ENCODE results near the gene SLC8A2. TPM values are rescaled to one million over a fixed set of nuclear protein-coding genes. Genes with fewer than 3 reads are reported as not detected.

Gene SLC8A2
- polyA plus RNA-seq, 1 donor from 2014 or later, result 14.1 TPM

DNA sequence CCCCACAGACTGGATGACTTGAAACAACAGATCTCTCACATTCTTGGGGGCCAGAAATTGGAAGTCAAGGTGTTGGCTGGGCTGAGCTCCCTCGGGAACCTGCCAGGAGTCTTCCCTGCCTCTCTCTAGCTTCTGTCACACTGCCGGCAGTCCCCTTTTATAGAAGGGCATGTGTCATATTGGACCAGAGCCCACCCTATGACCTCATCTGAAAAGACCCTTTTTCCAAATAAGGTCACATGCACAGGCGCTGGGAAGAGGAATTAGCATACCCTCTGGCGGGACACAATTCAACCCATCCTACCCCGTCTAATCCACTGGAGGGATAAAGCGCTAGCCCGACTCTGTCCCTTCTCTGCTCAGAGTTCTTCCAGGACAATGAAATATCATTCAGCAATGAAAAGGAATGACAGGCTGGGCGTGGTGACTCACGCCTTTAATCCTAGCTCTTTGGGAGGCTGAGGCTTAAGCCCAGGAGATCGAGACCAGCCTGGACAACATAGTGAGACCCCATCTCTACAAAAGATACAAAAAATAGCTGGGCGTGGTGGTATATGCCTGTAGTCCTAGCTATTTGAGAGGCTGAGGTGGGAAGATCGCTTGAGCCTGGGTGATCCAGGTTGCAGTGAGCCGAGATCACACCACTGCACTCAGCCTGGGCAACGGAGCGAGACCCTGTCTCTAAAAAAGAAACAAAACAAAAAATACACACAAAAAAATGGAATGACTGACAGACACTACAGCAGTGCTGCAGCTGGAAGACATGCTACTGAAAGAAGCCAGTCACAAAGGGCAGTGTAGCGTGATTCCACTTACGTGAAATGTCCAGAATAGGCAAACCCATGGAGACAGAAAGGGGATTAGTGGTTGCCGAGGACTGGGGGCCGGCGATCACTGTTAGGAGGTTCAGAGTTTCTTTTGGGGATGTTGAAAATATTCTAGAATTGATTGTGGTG, 80.9 kb downstream of the SLC8A2 start:
- TF ChIP-seq, protein P1, sequence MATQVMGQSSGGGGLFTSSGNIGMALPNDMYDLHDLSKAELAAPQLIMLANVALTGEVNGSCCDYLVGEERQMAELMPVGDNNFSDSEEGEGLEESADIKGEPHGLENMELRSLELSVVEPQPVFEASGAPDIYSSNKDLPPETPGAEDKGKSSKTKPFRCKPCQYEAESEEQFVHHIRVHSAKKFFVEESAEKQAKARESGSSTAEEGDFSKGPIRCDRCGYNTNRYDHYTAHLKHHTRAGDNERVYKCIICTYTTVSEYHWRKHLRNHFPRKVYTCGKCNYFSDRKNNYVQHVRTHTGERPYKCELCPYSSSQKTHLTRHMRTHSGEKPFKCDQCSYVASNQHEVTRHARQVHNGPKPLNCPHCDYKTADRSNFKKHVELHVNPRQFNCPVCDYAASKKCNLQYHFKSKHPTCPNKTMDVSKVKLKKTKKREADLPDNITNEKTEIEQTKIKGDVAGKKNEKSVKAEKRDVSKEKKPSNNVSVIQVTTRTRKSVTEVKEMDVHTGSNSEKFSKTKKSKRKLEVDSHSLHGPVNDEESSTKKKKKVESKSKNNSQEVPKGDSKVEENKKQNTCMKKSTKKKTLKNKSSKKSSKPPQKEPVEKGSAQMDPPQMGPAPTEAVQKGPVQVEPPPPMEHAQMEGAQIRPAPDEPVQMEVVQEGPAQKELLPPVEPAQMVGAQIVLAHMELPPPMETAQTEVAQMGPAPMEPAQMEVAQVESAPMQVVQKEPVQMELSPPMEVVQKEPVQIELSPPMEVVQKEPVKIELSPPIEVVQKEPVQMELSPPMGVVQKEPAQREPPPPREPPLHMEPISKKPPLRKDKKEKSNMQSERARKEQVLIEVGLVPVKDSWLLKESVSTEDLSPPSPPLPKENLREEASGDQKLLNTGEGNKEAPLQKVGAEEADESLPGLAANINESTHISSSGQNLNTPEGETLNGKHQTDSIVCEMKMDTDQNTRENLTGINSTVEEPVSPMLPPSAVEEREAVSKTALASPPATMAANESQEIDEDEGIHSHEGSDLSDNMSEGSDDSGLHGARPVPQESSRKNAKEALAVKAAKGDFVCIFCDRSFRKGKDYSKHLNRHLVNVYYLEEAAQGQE (IDR thresholded peaks at IDR 0.05; ENCODE audit: borderline replicate concordance), result no peak
- no peak for TF ChIP-seq SMC3 (conservative IDR thresholded peaks at IDR 0.05; ENCODE audit: poor library complexity)
- no peak for TF ChIP-seq EZH2 (IDR thresholded peaks at IDR 0.05; ENCODE audit: borderline replicate concordance, insufficient read depth, low read length, poor library complexity, severe bottlenecking)
- TF ChIP-seq POLR2AphosphoS5 (IDR thresholded peaks at IDR 0.05), result no peak
- no peak for TF ChIP-seq EP300 (conservative IDR thresholded peaks at IDR 0.05; ENCODE audit: poor library complexity, severe bottlenecking)
- TF ChIP-seq TAF1 (IDR thresholded peaks at IDR 0.05; ENCODE audit: low read depth), result no peak
- no peak for TF ChIP-seq RAD21 (conservative IDR thresholded peaks at IDR 0.05)
- TF ChIP-seq CTCF (IDR thresholded peaks at IDR 0.05; ENCODE audit: poor library complexity, severe bottlenecking), result no peak
- TF ChIP-seq MXI1 (conservative IDR thresholded peaks at IDR 0.05; ENCODE audit: poor library complexity, severe bottlenecking), result no peak
- H4K20me1 ChIP-seq (ENCODE audit: insufficient read depth), result no peaks in the 10 kb centered on the region
- H3K79me2 ChIP-seq (replicated peaks; ENCODE audit: insufficient read depth, low read length), result no peaks in the 10 kb centered on the region
- no peak overlapping the region for H3K4me2 ChIP-seq (ENCODE audit: low read length)
- no peak overlapping the region for H3K4me3 ChIP-seq (ENCODE audit: low read length)
- no peak overlapping the region for H3K27ac ChIP-seq (ENCODE audit: low read length)
- H3K36me3 ChIP-seq (ENCODE audit: insufficient read depth, low read length), result no peaks in the 10 kb centered on the region
- H3K27me3 ChIP-seq (ENCODE audit: insufficient read depth, low read depth, low read length), result no peaks in the 10 kb centered on the region
- H3K9me3 ChIP-seq (ENCODE audit: low read length), result no peaks in the 10 kb centered on the region
- H3K9ac ChIP-seq (ENCODE audit: low read length), result no peak overlapping the region
- H2AFZ ChIP-seq (ENCODE audit: low read depth, low read length), result no peak overlapping the region
- no peaks in the 10 kb centered on the region for H3K9me2 ChIP-seq (ENCODE audit: insufficient read depth, low read length)
- no peaks in the 10 kb centered on the region for H3F3A ChIP-seq (ENCODE audit: insufficient read depth, low read length, poor library complexity, severe bottlenecking)

DNA sequence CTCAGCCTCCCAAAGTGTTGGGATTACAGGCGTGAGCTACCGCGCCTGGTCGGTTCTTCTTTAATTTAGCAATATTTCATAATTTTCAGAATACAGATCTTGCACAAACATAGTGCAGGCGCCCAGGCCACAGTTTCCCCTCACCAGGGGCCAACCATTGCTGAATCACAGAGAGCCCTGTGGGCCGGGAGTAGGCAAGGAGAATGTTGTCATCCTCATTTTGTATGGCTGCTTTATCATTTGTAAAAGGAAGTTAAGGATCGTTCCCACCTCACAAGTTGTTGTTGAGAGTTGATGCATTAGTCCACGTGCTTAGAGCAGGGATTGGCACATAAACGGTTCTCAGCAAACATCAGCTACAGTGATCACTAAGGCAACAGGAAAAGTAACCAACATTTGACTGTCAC, 82.5 kb downstream of the SLC8A2 start:
- Histone ChIP-seq H3K27ac (ENCODE audit: low read length) (no peak overlapping the region), H3K4me3 (ENCODE audit: low read length) (no peak overlapping the region), H4K20me1 (ENCODE audit: insufficient read depth) (no peaks in the 10 kb centered on the region), H3K79me2 (replicated peaks; ENCODE audit: insufficient read depth, low read length) (no peaks in the 10 kb centered on the region), H3F3A (ENCODE audit: insufficient read depth, low read length, poor library complexity, severe bottlenecking) (no peaks in the 10 kb centered on the region), H3K9me3 (ENCODE audit: low read length) (no peaks in the 10 kb centered on the region), H2AFZ (ENCODE audit: low read depth, low read length) (no peak overlapping the region), H3K4me2 (ENCODE audit: low read length) (no peak overlapping the region), H3K36me3 (ENCODE audit: insufficient read depth, low read length) (no peaks in the 10 kb centered on the region), H3K9ac (ENCODE audit: low read length) (no peak overlapping the region), H3K27me3 (ENCODE audit: insufficient read depth, low read depth, low read length) (no peaks in the 10 kb centered on the region), H3K9me2 (ENCODE audit: insufficient read depth, low read length) (no peaks in the 10 kb centered on the region)
- TF ChIP-seq EZH2 (IDR thresholded peaks at IDR 0.05; ENCODE audit: borderline replicate concordance, insufficient read depth, low read length, poor library complexity, severe bottlenecking) (no peak), POLR2AphosphoS5 (IDR thresholded peaks at IDR 0.05) (no peak), EP300 (conservative IDR thresholded peaks at IDR 0.05; ENCODE audit: poor library complexity, severe bottlenecking) (no peak), MXI1 (conservative IDR thresholded peaks at IDR 0.05; ENCODE audit: poor library complexity, severe bottlenecking) (no peak), CTCF (IDR thresholded peaks at IDR 0.05; ENCODE audit: poor library complexity, severe bottlenecking) (no peak), TAF1 (IDR thresholded peaks at IDR 0.05; ENCODE audit: low read depth) (no peak), SMC3 (conservative IDR thresholded peaks at IDR 0.05; ENCODE audit: poor library complexity) (no peak), RAD21 (conservative IDR thresholded peaks at IDR 0.05) (no peak)
- TF ChIP-seq, protein P1 (IDR thresholded peaks at IDR 0.05; ENCODE audit: borderline replicate concordance), result no peak
